HCT116 (cell line): Measurements from ENCODE around the gene TNIP3.

ENCODE experiments used
- CTCF ChIP-seq, 3 experiments: fragments of 200-600 bp in 1 of 3; sonication (generic) in 1 of 3; IDR thresholded peaks in 2 of 3; conservative IDR thresholded peaks in 1 of 3; 2 replicates each; pipeline ENCODE4 v1.5.1; 2012 to 2017; ENCODE audit warnings: low read depth in 2 of 3, low read length in 2 of 3, antibody characterized with exemption in 1 of 3, borderline replicate concordance in 1 of 3, control low read depth in 1 of 3, mild to moderate bottlenecking in 1 of 3, mixed read lengths in 1 of 3, mixed run types in 1 of 3, moderate library complexity in 1 of 3; ENCODE audit not compliant: insufficient read depth in 1 of 3
- EZH2phosphoT487 ChIP-seq: fragments of 200-600 bp; IDR thresholded peaks from 2 replicates; pipeline ENCODE4 v1.6.1; 2018; ENCODE audit warnings: antibody characterized with exemption, borderline replicate concordance
- FOSL1 ChIP-seq: IDR thresholded peaks from 2 replicates; pipeline ENCODE4 v1.6.1; 2012; ENCODE audit warnings: low read depth
- TCF7L2 ChIP-seq: IDR thresholded peaks from 2 replicates; pipeline ENCODE4 v1.7.0; 2011; ENCODE audit warnings: borderline replicate concordance, inconsistent platforms; ENCODE audit not compliant: insufficient read depth, insufficient read length; ENCODE audit errors: extremely low read depth

GRCh38 chr4:121154103-121154515 is 10.0 kb downstream of the TNIP3 start:
- TF ChIP-seq TCF7L2 (no peak), CTCF (IDR thresholded peaks at IDR 0.05 in 2 of 3, conservative IDR thresholded peaks at IDR 0.05 in 1 of 3; ENCODE audit: borderline replicate concordance in 1 of 3, insufficient read depth in 1 of 3, low read depth in 2 of 3, low read length in 2 of 3) (no peak), EZH2phosphoT487 (no peak), FOSL1 (no peak)
